H1 (cell line): Measurements from ENCODE around the gene GNB1.

Experiments used
- BRCA1 ChIP-seq: IDR thresholded peaks from 2 replicates; pipeline ENCODE4 v1.6.1; 2012; ENCODE audit warnings: low read depth, low read length, improper control_type of control experiment
- CTCF ChIP-seq, 3 experiments: IDR thresholded peaks; 1 replicate in 2 of 3; 2 replicates in 1 of 3; pipeline versions ENCODE4 v1.5.1 to v1.6.1; 2011; ENCODE audit warnings: low read length in 3 of 3, mild to moderate bottlenecking in 3 of 3, inconsistent platforms in 2 of 3, low read depth in 1 of 3, moderate library complexity in 1 of 3; ENCODE audit not compliant: insufficient read depth in 1 of 3; ENCODE audit errors: control extremely low read depth in 1 of 3
- FOSL1 ChIP-seq: IDR thresholded peaks from 2 replicates; pipeline ENCODE4 v1.6.1; 2011; ENCODE audit warnings: mild to moderate bottlenecking, low read depth, low read length, moderate library complexity; ENCODE audit not compliant: insufficient read depth
- GABPA ChIP-seq: IDR thresholded peaks from 2 replicates; pipeline ENCODE4 v1.6.1; 2011; ENCODE audit warnings: mild to moderate bottlenecking, low read length, moderate library complexity, borderline replicate concordance; ENCODE audit not compliant: insufficient read depth
- JUN ChIP-seq: IDR thresholded peaks from 2 replicates; pipeline ENCODE4 v1.6.1; 2011; ENCODE audit warnings: low read depth, mild to moderate bottlenecking, improper control_type of control experiment, low read length
- POLR2A ChIP-seq, 2 experiments: IDR thresholded peaks; 1 replicate in 1 of 2; 2 replicates in 1 of 2; pipeline ENCODE4 v1.6.1; 2011; ENCODE audit warnings: low read depth in 2 of 2, low read length in 2 of 2, mild to moderate bottlenecking in 2 of 2; ENCODE audit errors: control extremely low read depth in 1 of 2
- POLR2AphosphoS5 ChIP-seq: IDR thresholded peaks from 2 replicates; pipeline ENCODE4 v1.6.1; 2011; ENCODE audit warnings: low read depth, low read length
- SIN3A ChIP-seq, 2 experiments: IDR thresholded peaks in 1 of 2; conservative IDR thresholded peaks in 1 of 2; 2 replicates each; pipeline ENCODE4 v1.6.1; 2011 to 2012; ENCODE audit warnings: low read length in 2 of 2, improper control_type of control experiment in 1 of 2, low read depth in 1 of 2, mild to moderate bottlenecking in 1 of 2
- SIX5 ChIP-seq: IDR thresholded peaks from 2 replicates; pipeline ENCODE4 v1.6.1; 2011; ENCODE audit warnings: mild to moderate bottlenecking, low read depth, low read length
- TAF1 ChIP-seq: IDR thresholded peaks from 2 replicates; pipeline ENCODE4 v1.6.1; 2011; ENCODE audit warnings: mild to moderate bottlenecking, low read depth, low read length
- TCF12 ChIP-seq: IDR thresholded peaks from 2 replicates; pipeline ENCODE4 v1.6.1; 2011; ENCODE audit warnings: low read depth, mild to moderate bottlenecking, low read length

GRCh38 chr1:1780598-1781525 is 110.0 kb downstream of the GNB1 start:
- TF ChIP-seq POLR2AphosphoS5 (no peak), FOSL1 (no peak), SIX5 (no peak), GABPA (no peak), TAF1 (no peak), CTCF (IDR thresholded peaks at IDR 0.05; ENCODE audit: control extremely low read depth in 1 of 3, insufficient read depth in 1 of 3, low read depth in 1 of 3, low read length in 3 of 3) (no peak), TCF12 (no peak), JUN (no peak), POLR2A (IDR thresholded peaks at IDR 0.05; ENCODE audit: control extremely low read depth in 1 of 2, low read depth in 2 of 2, low read length in 2 of 2) (no peak), SIN3A (conservative IDR thresholded peaks at IDR 0.05 in 1 of 2, IDR thresholded peaks at IDR 0.05 in 1 of 2; ENCODE audit: low read depth in 1 of 2, low read length in 2 of 2) (no peak), BRCA1 (no peak)
